Mesothelial cell of epicardium (in vitro differentiated cells): Measurements from ENCODE around the gene RBFOX1. TPM values are rescaled to one million over a fixed set of nuclear protein-coding genes. Genes with fewer than 3 reads are reported as not detected.

Experiments used
- DNase-seq, 2 experiments: peaks; one replicate each; pipeline ENCODE4 v3.0.0; 2021; ENCODE audit warnings: low spot score in 2 of 2; ENCODE audit not compliant: unreplicated experiment in 2 of 2
- H3K27ac Mint-ChIP-seq: 2 replicates; pipeline ENCODE4 v1.8.0; 2021; ENCODE audit warnings: mixed read lengths
- H3K27me3 Mint-ChIP-seq: 2 replicates; pipeline ENCODE4 v1.8.0; 2021; ENCODE audit warnings: low read depth, mixed read lengths
- H3K36me3 Mint-ChIP-seq: 2 replicates; pipeline ENCODE4 v1.8.0; 2021; ENCODE audit warnings: mixed read lengths
- H3K4me1 Mint-ChIP-seq: 2 replicates; pipeline ENCODE4 v1.8.0; 2021; ENCODE audit warnings: mixed read lengths
- H3K4me3 Mint-ChIP-seq: 2 replicates; pipeline ENCODE4 v1.8.0; 2021; ENCODE audit warnings: mild to moderate bottlenecking, moderate library complexity, mixed read lengths
- H3K9me3 Mint-ChIP-seq: 2 replicates; pipeline ENCODE4 v1.8.0; 2021; ENCODE audit warnings: mixed read lengths
- total RNA-seq: library from RNA; stranded (reverse); gene quantifications from 3 replicates; pipeline ENCODE4 v1.2.1, GENCODE V29; 2021
- TF ChIP-seq, protein P1 (sequence below): fragments of 200-600 bp; sonication (generic); IDR thresholded peaks from one replicate; pipeline ENCODE4 v1.5.0; 2021; ENCODE audit warnings: antibody characterized with exemption; ENCODE audit not compliant: unreplicated experiment

RBFOX1 gene
- 0.11 to 1.2 TPM (median 0.67 TPM) in 3 replicates for total RNA-seq

DNA sequence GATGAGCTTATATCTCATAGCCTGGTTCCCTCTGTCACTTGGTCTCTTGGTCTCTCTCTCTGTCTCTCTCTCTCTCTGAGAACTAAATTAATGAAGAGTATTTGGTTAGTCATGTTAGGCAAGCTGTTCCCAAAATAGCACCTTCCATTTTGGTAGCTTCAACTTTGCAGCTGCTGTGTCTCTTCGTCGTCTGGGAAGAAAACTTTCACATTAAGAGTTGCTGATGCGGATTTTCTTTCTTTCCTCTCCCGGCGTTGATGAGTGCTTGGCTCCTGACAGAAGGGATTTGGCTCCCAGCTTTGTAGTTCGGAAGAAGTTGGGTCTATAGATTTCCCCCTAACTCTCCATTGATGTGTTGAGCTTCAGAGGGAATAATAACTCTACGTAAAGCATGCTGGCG is at the start of gene RBFOX1:
TSS of gene RBFOX1 (plus strand) at position 235 of the 400 bp plus-strand sequence.
- H3K36me3 Mint-ChIP-seq: no peaks in the 10 kb centered on the region
- no peaks in the 10 kb centered on the region for H3K9me3 Mint-ChIP-seq
- TF ChIP-seq, protein P1, sequence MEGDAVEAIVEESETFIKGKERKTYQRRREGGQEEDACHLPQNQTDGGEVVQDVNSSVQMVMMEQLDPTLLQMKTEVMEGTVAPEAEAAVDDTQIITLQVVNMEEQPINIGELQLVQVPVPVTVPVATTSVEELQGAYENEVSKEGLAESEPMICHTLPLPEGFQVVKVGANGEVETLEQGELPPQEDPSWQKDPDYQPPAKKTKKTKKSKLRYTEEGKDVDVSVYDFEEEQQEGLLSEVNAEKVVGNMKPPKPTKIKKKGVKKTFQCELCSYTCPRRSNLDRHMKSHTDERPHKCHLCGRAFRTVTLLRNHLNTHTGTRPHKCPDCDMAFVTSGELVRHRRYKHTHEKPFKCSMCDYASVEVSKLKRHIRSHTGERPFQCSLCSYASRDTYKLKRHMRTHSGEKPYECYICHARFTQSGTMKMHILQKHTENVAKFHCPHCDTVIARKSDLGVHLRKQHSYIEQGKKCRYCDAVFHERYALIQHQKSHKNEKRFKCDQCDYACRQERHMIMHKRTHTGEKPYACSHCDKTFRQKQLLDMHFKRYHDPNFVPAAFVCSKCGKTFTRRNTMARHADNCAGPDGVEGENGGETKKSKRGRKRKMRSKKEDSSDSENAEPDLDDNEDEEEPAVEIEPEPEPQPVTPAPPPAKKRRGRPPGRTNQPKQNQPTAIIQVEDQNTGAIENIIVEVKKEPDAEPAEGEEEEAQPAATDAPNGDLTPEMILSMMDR: no peak
- peak within 1 kb of the TSS; percentile 95 for H3K27ac Mint-ChIP-seq
- H3K4me1 Mint-ChIP-seq: peaks cover 18% of the 10 kb centered on the region
- no peak within 1 kb of the TSS for H3K4me3 Mint-ChIP-seq
- DNase-seq: no peak
- peaks cover 4% of the 10 kb centered on the region for H3K27me3 Mint-ChIP-seq

DNA sequence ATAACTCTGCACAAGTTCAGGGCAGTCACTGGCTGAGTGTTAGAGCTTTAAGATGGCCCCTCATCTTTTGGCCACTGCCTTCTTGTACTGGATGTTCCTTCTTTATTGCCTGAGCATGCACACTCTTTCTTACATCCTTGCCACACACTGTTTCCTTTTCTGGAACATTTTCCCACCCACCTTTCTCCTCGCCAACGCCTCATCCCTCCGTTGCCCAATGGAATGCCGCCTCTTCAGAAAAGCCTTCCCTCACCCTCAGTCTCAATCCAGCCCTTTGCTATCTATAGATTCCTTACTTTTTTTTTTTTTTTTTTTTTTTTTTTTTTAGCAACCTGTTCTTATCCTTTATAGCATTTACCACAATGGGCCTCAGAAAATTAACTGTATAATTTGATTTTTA is 47.9 kb upstream of the RBFOX1 start:
- Mint-ChIP-seq H3K27ac (no peak overlapping the region), H3K27me3 (peaks cover 11% of the 10 kb centered on the region), H3K4me1 (no peaks in the 10 kb centered on the region), H3K4me3 (no peak overlapping the region), H3K9me3 (peaks cover 5% of the 10 kb centered on the region), H3K36me3 (no peaks in the 10 kb centered on the region)
- TF ChIP-seq, protein P1: no peak
- DNase-seq: no peak

DNA sequence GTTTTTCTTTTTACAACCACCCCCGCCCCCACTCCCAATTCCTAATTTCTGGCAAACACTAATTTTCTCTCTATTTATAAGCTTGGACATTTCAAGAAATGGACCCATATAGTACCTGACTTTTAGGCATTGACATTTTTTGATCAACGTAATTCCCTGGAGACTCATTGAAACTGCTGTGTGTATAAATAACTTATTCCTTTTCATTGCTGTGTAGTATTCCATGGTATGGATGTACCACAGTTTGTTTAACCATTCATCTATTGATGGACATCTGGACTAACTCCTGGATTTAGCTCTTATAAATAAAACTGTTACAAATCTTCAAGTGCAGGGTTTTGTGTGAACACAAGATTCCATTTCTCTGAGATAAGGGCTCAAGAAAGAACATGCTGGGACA is 47.1 kb upstream of the RBFOX1 start:
- H3K4me1 Mint-ChIP-seq: no peaks in the 10 kb centered on the region
- no peak overlapping the region for H3K4me3 Mint-ChIP-seq
- no peaks in the 10 kb centered on the region for H3K36me3 Mint-ChIP-seq
- peaks cover 5% of the 10 kb centered on the region for H3K9me3 Mint-ChIP-seq
- H3K27ac Mint-ChIP-seq: no peak overlapping the region
- H3K27me3 Mint-ChIP-seq: peaks cover 11% of the 10 kb centered on the region
- no peak for DNase-seq
- TF ChIP-seq, protein P1: no peak

DNA sequence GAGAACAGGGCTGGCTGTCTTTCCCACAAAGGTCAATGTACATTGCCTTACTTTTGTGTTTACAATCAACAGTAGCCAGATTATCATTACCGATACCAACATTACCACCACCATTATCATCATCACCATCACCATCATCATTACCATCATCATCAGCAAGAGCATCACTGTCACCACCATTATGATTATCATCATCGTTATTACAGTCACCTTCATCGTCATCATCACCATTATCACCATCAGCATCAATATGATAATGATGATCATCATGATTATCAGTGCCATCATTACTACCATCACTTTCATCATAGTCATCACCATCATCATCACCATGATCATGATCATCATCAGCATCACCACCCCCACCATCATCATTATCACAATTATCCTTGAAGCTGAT is 43.3 kb upstream of the RBFOX1 start:
- Mint-ChIP-seq H3K27ac (no peak overlapping the region), H3K4me1 (no peaks in the 10 kb centered on the region), H3K27me3 (peaks cover 14% of the 10 kb centered on the region), H3K4me3 (no peak overlapping the region), H3K9me3 (peaks cover 5% of the 10 kb centered on the region), H3K36me3 (no peaks in the 10 kb centered on the region)
- no peak for DNase-seq
- TF ChIP-seq, protein P1: no peak

DNA sequence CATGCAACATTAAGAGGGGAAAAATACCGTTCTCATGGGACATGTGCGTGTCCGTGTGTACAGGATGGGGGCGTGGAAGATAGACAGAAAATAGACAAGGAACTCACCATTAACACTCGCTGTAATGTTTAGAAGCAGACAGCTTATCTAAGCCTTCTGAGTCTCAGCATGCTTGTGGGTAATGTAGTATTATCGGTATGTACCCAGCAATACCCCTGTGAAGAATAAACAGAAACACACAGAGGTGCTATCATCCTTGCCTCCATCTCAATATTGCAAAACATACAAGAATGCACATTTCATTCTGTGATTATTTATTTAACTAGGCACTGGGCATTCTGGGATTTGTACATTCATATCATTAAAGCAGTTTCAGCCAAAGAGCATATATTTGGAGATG is 42.0 kb upstream of the RBFOX1 start:
- no peaks in the 10 kb centered on the region for H3K4me1 Mint-ChIP-seq
- H3K27me3 Mint-ChIP-seq: peaks cover 20% of the 10 kb centered on the region
- no peak overlapping the region for H3K4me3 Mint-ChIP-seq
- TF ChIP-seq, protein P1: no peak
- DNase-seq: no peak
- H3K9me3 Mint-ChIP-seq: peaks cover under 1% of the 10 kb centered on the region
- no peak overlapping the region for H3K27ac Mint-ChIP-seq
- no peaks in the 10 kb centered on the region for H3K36me3 Mint-ChIP-seq

DNA sequence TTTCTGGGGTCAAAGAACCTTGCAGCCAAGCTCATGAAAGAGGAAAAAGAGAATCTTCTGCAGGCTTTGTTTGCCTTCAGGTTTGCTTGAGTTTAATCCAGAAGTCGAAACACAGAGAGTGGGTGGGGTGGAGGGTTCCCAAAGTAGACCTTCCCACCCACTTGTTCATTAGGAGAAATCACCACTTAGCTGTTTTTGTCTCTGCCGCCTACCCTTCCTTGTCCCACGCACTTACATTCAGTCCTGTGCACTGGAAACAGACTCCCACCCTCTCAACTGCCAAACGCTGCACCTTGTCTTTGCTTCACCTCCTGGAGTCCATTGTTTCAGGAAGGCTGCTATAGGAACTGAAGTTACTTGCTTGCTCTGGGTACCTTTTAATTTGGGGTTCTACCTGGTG is 38.6 kb upstream of the RBFOX1 start:
- Mint-ChIP-seq H3K27ac (no peak overlapping the region), H3K36me3 (no peaks in the 10 kb centered on the region), H3K4me1 (no peaks in the 10 kb centered on the region), H3K9me3 (no peaks in the 10 kb centered on the region), H3K27me3 (peaks cover 48% of the 10 kb centered on the region), H3K4me3 (no peak overlapping the region)
- DNase-seq: no peak
- TF ChIP-seq, protein P1: no peak
